ENCODE data around the gene NSMCE1.

NSMCE1 gene

GRCh38 chr16:27199235-27199586 is 69.4 kb downstream of the NSMCE1 start:
- Histone ChIP-seq H3K27me3 (ENCODE audit: low read depth) (no peaks in the 10 kb centered on the region), H3K36me3 (replicated peaks) (no peaks in the 10 kb centered on the region), H3K4me3 (no peak overlapping the region), H3K4me1 (peaks cover 5% of the 10 kb centered on the region; the same call in 1 of the 2 replicates), H3K9me3 (no peaks in the 10 kb centered on the region)
- no peak for DNase-seq (ENCODE audit: low spot score in 2 of 2)
- in situ Hi-C loops (cut with MboI; ENCODE audit: low sequenced_read_pairs), result no loop called here

- Histone ChIP-seq H3K27me3 (ENCODE audit: low read depth) (no peaks in the 10 kb centered on the region), H3K36me3 (replicated peaks) (no peaks in the 10 kb centered on the region), H3K9me3 (no peaks in the 10 kb centered on the region), H3K4me1 (0 out of 2 replicates have a peak, but pooled peaks cover 4% of the 10 kb centered on the region), H3K4me3 (no peak overlapping the region)
- in situ Hi-C loops (cut with MboI; ENCODE audit: low sequenced_read_pairs), result no loop called here
- DNase-seq (ENCODE audit: low spot score in 2 of 2), result no peak
These were observed 69.9 kb downstream of the NSMCE1 start for GRCh38 chr16:27198451-27199234.

GRCh38 chr16:27197004-27197403 is 71.6 kb downstream of the NSMCE1 start:
- Histone ChIP-seq H3K4me3 (no peak overlapping the region), H3K36me3 (replicated peaks) (no peaks in the 10 kb centered on the region), H3K27me3 (ENCODE audit: low read depth) (no peaks in the 10 kb centered on the region), H3K9me3 (no peaks in the 10 kb centered on the region), H3K4me1 (no peaks in the 10 kb centered on the region)
- no peak for DNase-seq (ENCODE audit: low spot score in 2 of 2)
- in situ Hi-C loops (cut with MboI; ENCODE audit: low sequenced_read_pairs), result no loop called here

- Histone ChIP-seq H3K4me1 (no peaks in the 10 kb centered on the region), H3K36me3 (replicated peaks) (no peaks in the 10 kb centered on the region), H3K27me3 (ENCODE audit: low read depth) (no peaks in the 10 kb centered on the region), H3K9me3 (no peaks in the 10 kb centered on the region), H3K4me3 (no peak overlapping the region)
- no peak for DNase-seq (ENCODE audit: low spot score in 2 of 2)
- in situ Hi-C loops (cut with MboI; ENCODE audit: low sequenced_read_pairs), result no loop called here
These were observed 72.5 kb downstream of the NSMCE1 start for GRCh38 chr16:27195941-27196595.

GRCh38 chr16:27195076-27195741 is 73.4 kb downstream of the NSMCE1 start:
- no peaks in the 10 kb centered on the region for H3K9me3 ChIP-seq
- no peak overlapping the region for H3K4me3 ChIP-seq
- H3K36me3 ChIP-seq (replicated peaks), result no peaks in the 10 kb centered on the region
- H3K4me1 ChIP-seq, result no peaks in the 10 kb centered on the region
- in situ Hi-C loops (cut with MboI; ENCODE audit: low sequenced_read_pairs), result no loop called here
- no peak for DNase-seq (ENCODE audit: low spot score in 2 of 2)
- H3K27me3 ChIP-seq (ENCODE audit: low read depth), result no peaks in the 10 kb centered on the region

GRCh38 chr16:27193300-27193990 is 75.1 kb downstream of the NSMCE1 start:
- Histone ChIP-seq H3K36me3 (replicated peaks) (no peaks in the 10 kb centered on the region), H3K9me3 (no peaks in the 10 kb centered on the region), H3K4me1 (no peaks in the 10 kb centered on the region), H3K4me3 (no peak overlapping the region), H3K27me3 (ENCODE audit: low read depth) (no peaks in the 10 kb centered on the region)
- in situ Hi-C loops (cut with MboI; ENCODE audit: low sequenced_read_pairs), result no loop called here
- no peak for DNase-seq (ENCODE audit: low spot score in 2 of 2)

GRCh38 chr16:27191352-27191924 is 77.1 kb downstream of the NSMCE1 start:
- H3K4me1 ChIP-seq, result no peaks in the 10 kb centered on the region
- in situ Hi-C loops (cut with MboI; ENCODE audit: low sequenced_read_pairs), result no loop called here
- no peak overlapping the region for H3K4me3 ChIP-seq
- H3K27me3 ChIP-seq (ENCODE audit: low read depth), result no peaks in the 10 kb centered on the region
- H3K36me3 ChIP-seq (replicated peaks), result no peaks in the 10 kb centered on the region
- no peak for DNase-seq (ENCODE audit: low spot score in 2 of 2)
- H3K9me3 ChIP-seq, result no peaks in the 10 kb centered on the region

- DNase-seq (ENCODE audit: low spot score in 2 of 2), result no peak
- Histone ChIP-seq H3K4me3 (no peak overlapping the region), H3K36me3 (replicated peaks) (no peaks in the 10 kb centered on the region), H3K4me1 (no peaks in the 10 kb centered on the region), H3K9me3 (no peaks in the 10 kb centered on the region), H3K27me3 (ENCODE audit: low read depth) (no peaks in the 10 kb centered on the region)
- in situ Hi-C loops (cut with MboI; ENCODE audit: low sequenced_read_pairs), result no loop called here
These were observed 78.2 kb downstream of the NSMCE1 start for GRCh38 chr16:27190316-27190871.

- Histone ChIP-seq H3K27me3 (ENCODE audit: low read depth) (no peaks in the 10 kb centered on the region), H3K9me3 (no peaks in the 10 kb centered on the region), H3K4me1 (no peaks in the 10 kb centered on the region), H3K36me3 (replicated peaks) (no peaks in the 10 kb centered on the region), H3K4me3 (no peak overlapping the region)
- in situ Hi-C loops (cut with MboI; ENCODE audit: low sequenced_read_pairs), result no loop called here
- no peak for DNase-seq (ENCODE audit: low spot score in 2 of 2)
These were observed 79.1 kb downstream of the NSMCE1 start for GRCh38 chr16:27189335-27189972.

GRCh38 chr16:27188633-27189032 is 79.9 kb downstream of the NSMCE1 start:
- Histone ChIP-seq H3K36me3 (replicated peaks) (no peaks in the 10 kb centered on the region), H3K4me1 (no peaks in the 10 kb centered on the region), H3K9me3 (no peaks in the 10 kb centered on the region), H3K27me3 (ENCODE audit: low read depth) (no peaks in the 10 kb centered on the region), H3K4me3 (no peak overlapping the region)
- no peak for DNase-seq (ENCODE audit: low spot score in 2 of 2)
- in situ Hi-C loops (cut with MboI; ENCODE audit: low sequenced_read_pairs), result no loop called here

- Histone ChIP-seq H3K36me3 (replicated peaks) (no peaks in the 10 kb centered on the region), H3K4me1 (no peaks in the 10 kb centered on the region), H3K4me3 (no peak overlapping the region), H3K9me3 (no peaks in the 10 kb centered on the region), H3K27me3 (ENCODE audit: low read depth) (no peaks in the 10 kb centered on the region)
- in situ Hi-C loops (cut with MboI; ENCODE audit: low sequenced_read_pairs), result no loop called here
- DNase-seq (ENCODE audit: low spot score in 2 of 2), result no peak
These were observed 82.8 kb downstream of the NSMCE1 start for GRCh38 chr16:27185776-27186130.

- DNase-seq (ENCODE audit: low spot score in 2 of 2), result no peak
- no peaks in the 10 kb centered on the region for H3K9me3 ChIP-seq
- no peak overlapping the region for H3K4me3 ChIP-seq
- no peaks in the 10 kb centered on the region for H3K36me3 ChIP-seq (replicated peaks)
- no peaks in the 10 kb centered on the region for H3K4me1 ChIP-seq
- in situ Hi-C loops (cut with MboI; ENCODE audit: low sequenced_read_pairs), result no loop called here
- no peaks in the 10 kb centered on the region for H3K27me3 ChIP-seq (ENCODE audit: low read depth)
These were observed 85.6 kb downstream of the NSMCE1 start for GRCh38 chr16:27182906-27183405.

Measured in HAP-1 (cell line).